ENCODE measurements around the gene CD82. TPM values are rescaled to one million over a fixed set of nuclear protein-coding genes. Genes with fewer than 3 reads are reported as not detected.

Gene CD82
- total RNA-seq, 1 donor = 2.6 TPM

DNA sequence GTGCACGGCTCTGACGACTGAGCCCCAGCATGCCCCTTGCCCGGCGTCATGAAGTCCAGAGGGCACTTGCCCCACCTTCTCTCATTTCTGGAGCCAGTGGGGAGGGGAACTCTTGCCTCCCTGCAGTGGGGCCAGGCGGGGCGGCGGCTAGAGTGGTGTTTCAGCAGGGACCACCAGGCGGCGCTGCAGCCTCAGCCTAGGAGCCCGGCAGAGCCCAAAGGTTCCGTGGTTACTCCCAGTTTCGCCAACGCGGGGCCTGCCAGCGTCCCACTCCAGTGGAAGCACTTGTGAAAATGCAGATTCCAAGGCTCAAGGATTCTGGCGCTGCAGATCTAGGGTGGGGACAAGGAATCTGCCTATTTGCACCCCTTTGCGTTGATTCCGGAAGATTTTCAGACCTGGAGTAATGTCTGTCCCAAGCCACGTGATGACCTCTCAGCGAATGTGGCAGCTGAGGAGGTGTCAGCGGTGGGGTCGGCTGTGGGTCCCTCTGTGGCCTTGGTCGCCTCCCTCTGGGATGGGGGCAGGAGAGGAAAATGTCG, 55.7 kb downstream of the CD82 start:
- TF ChIP-seq, protein P1, sequence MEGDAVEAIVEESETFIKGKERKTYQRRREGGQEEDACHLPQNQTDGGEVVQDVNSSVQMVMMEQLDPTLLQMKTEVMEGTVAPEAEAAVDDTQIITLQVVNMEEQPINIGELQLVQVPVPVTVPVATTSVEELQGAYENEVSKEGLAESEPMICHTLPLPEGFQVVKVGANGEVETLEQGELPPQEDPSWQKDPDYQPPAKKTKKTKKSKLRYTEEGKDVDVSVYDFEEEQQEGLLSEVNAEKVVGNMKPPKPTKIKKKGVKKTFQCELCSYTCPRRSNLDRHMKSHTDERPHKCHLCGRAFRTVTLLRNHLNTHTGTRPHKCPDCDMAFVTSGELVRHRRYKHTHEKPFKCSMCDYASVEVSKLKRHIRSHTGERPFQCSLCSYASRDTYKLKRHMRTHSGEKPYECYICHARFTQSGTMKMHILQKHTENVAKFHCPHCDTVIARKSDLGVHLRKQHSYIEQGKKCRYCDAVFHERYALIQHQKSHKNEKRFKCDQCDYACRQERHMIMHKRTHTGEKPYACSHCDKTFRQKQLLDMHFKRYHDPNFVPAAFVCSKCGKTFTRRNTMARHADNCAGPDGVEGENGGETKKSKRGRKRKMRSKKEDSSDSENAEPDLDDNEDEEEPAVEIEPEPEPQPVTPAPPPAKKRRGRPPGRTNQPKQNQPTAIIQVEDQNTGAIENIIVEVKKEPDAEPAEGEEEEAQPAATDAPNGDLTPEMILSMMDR (IDR thresholded peaks at IDR 0.05; ENCODE audit: insufficient read depth, low read length) = peak; percentile 98
- peak; percentile 57 for DNase-seq (ENCODE audit: low read depth)
- peak overlapping the region; percentile 33 for H3K4me3 ChIP-seq (ENCODE audit: low read depth, low read length)

DNA sequence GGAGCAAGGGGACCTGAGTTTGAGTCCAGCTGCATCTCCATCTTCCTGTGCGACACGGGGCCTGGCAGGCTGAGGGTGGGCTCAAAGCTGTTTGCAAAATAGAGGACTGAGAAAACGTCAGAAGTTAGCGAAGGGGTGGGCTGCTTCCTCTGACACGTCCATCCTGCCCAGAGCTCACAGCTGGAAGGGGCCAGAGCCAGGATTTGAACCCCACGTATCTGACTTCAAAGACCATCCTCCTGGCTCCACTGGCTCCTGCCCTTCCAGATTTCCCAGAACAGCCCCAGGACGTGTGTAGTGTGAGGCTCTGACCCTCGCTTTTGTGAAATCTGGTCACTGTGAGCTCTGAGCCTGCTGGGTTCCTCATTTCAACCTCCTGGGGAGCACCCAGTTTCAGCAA, 56.3 kb downstream of the CD82 start:
- no peak overlapping the region for H3K4me3 ChIP-seq (ENCODE audit: low read depth, low read length)
- TF ChIP-seq, protein P1 (IDR thresholded peaks at IDR 0.05; ENCODE audit: insufficient read depth, low read length) = no peak
- no peak for DNase-seq (ENCODE audit: low read depth)

DNA sequence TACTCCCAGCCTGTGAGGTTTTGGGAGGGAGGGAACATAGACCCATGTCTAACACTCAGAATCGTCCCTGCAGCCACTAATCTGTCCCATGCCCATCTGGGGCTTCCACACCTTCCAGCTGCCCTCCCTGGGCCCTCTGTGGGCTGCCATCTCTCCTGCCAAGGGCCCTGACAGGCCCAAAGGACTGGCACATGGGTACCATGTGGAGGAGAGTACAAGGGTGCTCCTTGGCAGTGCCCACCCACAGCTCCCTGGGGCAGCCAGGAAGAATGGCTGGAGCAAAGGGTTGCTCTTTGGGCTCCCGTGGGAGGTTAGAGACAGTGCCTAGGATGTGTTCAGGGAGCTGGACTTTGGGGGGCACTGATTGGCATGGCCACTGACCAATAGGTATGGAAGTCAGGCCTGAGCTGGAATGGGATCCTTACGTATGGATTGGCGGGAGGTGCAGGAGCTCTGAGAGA, 56.8 kb downstream of the CD82 start:
- TF ChIP-seq, protein P1 (IDR thresholded peaks at IDR 0.05; ENCODE audit: insufficient read depth, low read length) = no peak
- no peak for DNase-seq (ENCODE audit: low read depth)
- H3K4me3 ChIP-seq (ENCODE audit: low read depth, low read length) = no peak overlapping the region

DNA sequence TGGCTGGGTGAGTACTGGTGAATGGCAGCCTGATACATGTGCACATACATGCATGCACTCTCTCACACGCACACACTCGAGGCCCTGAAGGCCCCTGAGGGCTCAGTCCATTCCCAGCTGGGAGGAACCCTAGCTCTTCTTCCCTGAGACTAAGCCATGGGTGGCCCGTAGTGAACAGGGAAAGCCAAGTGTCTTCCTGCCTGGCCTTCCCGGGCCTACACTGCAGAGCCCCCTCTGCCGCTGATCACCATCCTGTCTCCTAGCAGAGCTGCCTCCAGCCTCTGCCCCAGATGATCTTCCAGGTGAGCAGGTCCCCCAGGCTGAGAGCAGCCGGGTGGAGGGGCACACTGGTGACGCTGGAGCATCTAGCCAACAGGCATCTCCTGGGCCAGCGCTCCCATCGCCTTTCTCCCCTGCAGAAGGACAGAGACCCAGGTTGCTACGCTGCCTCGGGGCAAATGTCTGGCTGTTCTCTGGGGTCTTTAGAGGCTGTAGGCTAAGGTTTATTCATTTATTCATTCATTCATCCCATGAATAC, 57.3 kb downstream of the CD82 start:
- DNase-seq (ENCODE audit: low read depth) = no peak
- H3K4me3 ChIP-seq (ENCODE audit: low read depth, low read length) = no peak overlapping the region
- TF ChIP-seq, protein P1 (IDR thresholded peaks at IDR 0.05; ENCODE audit: insufficient read depth, low read length) = no peak

DNA sequence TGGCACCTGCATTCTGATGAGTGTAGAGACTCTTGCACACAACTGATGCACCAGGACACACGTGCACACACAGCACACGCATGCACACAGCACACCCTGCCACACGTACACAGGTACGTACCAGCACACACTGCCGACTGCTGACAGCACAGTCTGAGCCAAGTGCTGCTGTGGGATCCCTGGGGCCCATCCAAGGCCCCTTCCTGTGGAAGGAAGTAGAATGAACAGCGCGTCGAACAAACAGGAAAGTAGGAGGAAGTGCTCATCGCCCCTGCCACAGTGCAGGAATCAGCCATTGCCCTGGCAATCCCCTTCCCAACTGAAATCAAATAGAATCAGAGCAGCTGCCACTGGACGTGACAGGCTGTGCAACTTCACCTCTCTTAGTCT, 57.9 kb downstream of the CD82 start:
- no peak overlapping the region for H3K4me3 ChIP-seq (ENCODE audit: low read depth, low read length)
- TF ChIP-seq, protein P1 (IDR thresholded peaks at IDR 0.05; ENCODE audit: insufficient read depth, low read length) = no peak
- DNase-seq (ENCODE audit: low read depth) = no peak

DNA sequence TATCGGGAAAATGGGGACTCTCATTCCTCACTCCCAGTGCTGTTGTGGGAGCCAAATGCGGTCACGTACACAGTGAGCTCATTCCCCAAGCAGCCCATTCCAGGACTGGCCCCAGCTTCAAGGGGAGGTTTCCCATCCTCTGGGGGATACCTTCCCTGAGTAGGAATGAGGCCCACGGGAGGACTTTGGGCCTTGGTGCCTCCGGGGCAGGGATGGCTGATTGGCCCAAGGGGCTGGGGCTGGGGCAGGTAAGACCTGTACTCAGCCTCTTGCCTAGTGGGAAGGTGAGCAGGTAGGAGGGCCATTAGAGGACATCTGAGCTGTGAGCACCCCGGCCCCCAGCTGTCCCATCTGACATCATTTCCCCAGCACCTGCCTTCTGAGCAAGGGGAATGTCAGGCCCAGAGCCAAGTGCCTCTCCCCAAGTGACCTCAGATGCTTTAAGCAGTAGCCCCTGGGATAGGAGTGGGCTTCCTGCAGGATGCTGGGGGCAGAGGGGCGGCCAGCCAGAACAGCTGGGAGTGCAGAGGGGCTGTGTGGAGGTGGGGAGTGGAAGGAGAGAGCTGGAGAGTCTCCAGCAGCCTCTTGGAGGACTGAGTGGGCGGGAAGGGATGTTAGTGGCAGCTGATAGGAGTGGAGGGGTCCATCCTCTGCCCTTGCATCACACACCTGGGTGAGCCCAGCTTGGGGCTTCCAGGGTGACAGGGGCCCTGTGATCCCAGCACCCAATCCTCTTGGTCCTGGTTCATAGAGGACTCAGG, 58.4 kb downstream of the CD82 start:
- TF ChIP-seq, protein P1 (IDR thresholded peaks at IDR 0.05; ENCODE audit: insufficient read depth, low read length) = no peak
- DNase-seq (ENCODE audit: low read depth) = no peak
- H3K4me3 ChIP-seq (ENCODE audit: low read depth, low read length) = no peak overlapping the region
